ENCODE data around the gene FAM124B. TPM values are rescaled to one million over a fixed set of nuclear protein-coding genes. Genes with fewer than 3 reads are reported as not detected.

FAM124B gene
- total RNA-seq, 1 experiment from 2014 or later, result 0.83 TPM

- 0 out of 7 replicates have a peak overlapping the region, but pooled peaks of 1 of the 3 experiments have one; percentile 31 for H3K27ac Mint-ChIP-seq
- Histone ChIP-seq H3K9ac (ENCODE audit: extremely low read depth, insufficient read length, low read length) (no peak overlapping the region), H4K8ac (replicated peaks; ENCODE audit: insufficient read length, low read depth, low read length) (peak overlapping the region; percentile 58), H2BK120ac (ENCODE audit: low read depth, low read length, poor library complexity, severe bottlenecking) (no peak overlapping the region), H3K18ac (ENCODE audit: insufficient read length, low read depth, low read length) (no peak overlapping the region), H2BK15ac (ENCODE audit: low read depth, low read length) (no peak overlapping the region), H3K9me3 (ENCODE audit: control insufficient read depth, low read depth, low read length) (no peaks in the 10 kb centered on the region), H3K79me1 (ENCODE audit: insufficient read depth, low read depth, low read length, poor library complexity, severe bottlenecking) (no peaks in the 10 kb centered on the region), H4K20me1 (ENCODE audit: control insufficient read depth, insufficient read depth, insufficient read length) (no peaks in the 10 kb centered on the region), H4K5ac (ENCODE audit: insufficient read length, low read depth, low read length) (no peak overlapping the region), H4K91ac (ENCODE audit: insufficient read length, low read depth, low read length) (no peak overlapping the region), H3K27ac (ENCODE audit: insufficient read length, low read depth, low read length) (no peak overlapping the region), H3K4me2 (ENCODE audit: insufficient read depth, insufficient read length, low read length) (no peak overlapping the region), H3K23ac (ENCODE audit: insufficient read length, low read depth, low read length) (no peak overlapping the region), H3K14ac (ENCODE audit: insufficient read depth, low read length) (no peak overlapping the region), H2BK20ac (ENCODE audit: low read depth, low read length, poor library complexity, severe bottlenecking) (no peak overlapping the region), H2BK12ac (ENCODE audit: insufficient read length, low read depth, low read length) (no peak overlapping the region), H2AK5ac (ENCODE audit: insufficient read length, low read length) (no peak overlapping the region), H3K23me2 (ENCODE audit: insufficient read length, low read depth, low read length, poor library complexity, severe bottlenecking) (no peaks in the 10 kb centered on the region), H3T11ph (ENCODE audit: low read length) (no peak overlapping the region), H3K4ac (ENCODE audit: low read depth, low read length) (no peak overlapping the region), H3K56ac (ENCODE audit: insufficient read length, low read depth, low read length) (no peak overlapping the region), H2BK5ac (ENCODE audit: insufficient read length, low read length) (no peak overlapping the region), H3K27me3 (ENCODE audit: insufficient read depth, low read length) (no peaks in the 10 kb centered on the region), H3K79me2 (ENCODE audit: insufficient read depth, low read length) (no peaks in the 10 kb centered on the region), H2AFZ (ENCODE audit: low read length) (peak overlapping the region; percentile 44), H3K4me1 (ENCODE audit: insufficient read depth, low read length) (no peaks in the 10 kb centered on the region)
- no peak for DNase-seq
- no peak overlapping the region for H3K4me3 Mint-ChIP-seq
- TF ChIP-seq CTCF (conservative IDR thresholded peaks at IDR 0.05), result peak; percentile 80
- peaks cover 0 to 2% (median 0%) of the 10 kb centered on the region in 3 experiments; a peak in 1 of 7 replicates for H3K36me3 Mint-ChIP-seq (ENCODE audit: insufficient read depth in 1 of 3, low read depth in 3 of 3)
- whole genome bisulfite sequencing (ENCODE audit: extremely low coverage, insufficient read length, low lambda C conversion rate), result no CpG with 5 or more reads among the region's 7 CpGs
- peaks cover 2 to 3% of the 10 kb centered on the region in 2 experiments; a peak in 2 of 4 replicates for H3K4me1 Mint-ChIP-seq
- no peaks in the 10 kb centered on the region for H3K27me3 Mint-ChIP-seq (ENCODE audit: low read depth)
- no peaks in the 10 kb centered on the region for H3K9me3 Mint-ChIP-seq
Measured at GRCh38 chr2:224369028-224369632, 32.8 kb downstream of the FAM124B start.
